DMS153 (cell line): ENCODE data around the gene MELTF.
"Not testable (repeated sequence)": the region's sequence is repeated elsewhere in the genome, so short reads cannot be mapped to it uniquely, and the experiment has no call there.

Experiments
- DNase-seq: peaks from one replicate; lab custom pipeline; 2025; lab: John Stamatoyannopoulos, UW

Gene MELTF

DNA sequence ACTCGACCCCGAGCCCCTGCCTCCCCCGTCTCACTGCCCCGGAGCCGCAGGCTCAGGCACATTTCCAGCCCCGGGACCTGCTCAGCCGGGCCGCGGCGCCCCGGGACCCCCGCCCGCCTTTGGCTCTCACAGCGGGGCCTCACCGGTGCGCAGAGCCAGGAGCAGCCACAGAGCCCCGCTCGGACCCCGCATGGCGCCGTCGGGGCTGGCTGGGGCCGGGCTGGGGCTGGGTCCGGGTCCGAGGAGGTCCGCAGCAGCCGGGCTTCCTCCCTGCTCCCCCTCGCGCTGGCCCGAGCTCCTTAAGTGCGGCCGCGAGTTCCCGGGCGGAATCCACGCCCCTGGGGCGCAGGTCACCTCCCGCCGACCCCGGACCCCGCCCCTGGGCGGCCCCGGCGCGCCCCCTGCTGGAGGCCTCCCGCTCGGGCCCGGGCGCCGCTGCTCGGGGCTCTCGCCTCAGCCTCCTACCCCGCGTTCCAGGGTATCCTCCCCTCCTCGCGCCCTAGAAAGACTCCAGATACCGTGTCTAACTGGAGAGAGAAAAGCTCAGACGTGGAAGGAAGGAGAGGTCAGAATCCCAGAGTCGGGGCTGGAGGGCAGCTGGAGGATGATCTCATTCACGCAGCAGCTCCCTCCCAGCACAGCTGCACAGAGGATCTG is at the start of gene MELTF:
MELTF (minus strand) TSS at position 307 of the 657 bp plus-strand sequence; CDS start at position 192, 115 bp downstream.
- DNase-seq = no peak

GRCh38 chr3:197076415-197076814 is 46.8 kb upstream of the MELTF start:
- DNase-seq = no peak

- DNase-seq = no peak
Observed at GRCh38 chr3:197068077-197068476, 38.5 kb upstream of the MELTF start.

GRCh38 chr3:197064771-197065170 is 35.2 kb upstream of the MELTF start:
- no peak for DNase-seq

DNA sequence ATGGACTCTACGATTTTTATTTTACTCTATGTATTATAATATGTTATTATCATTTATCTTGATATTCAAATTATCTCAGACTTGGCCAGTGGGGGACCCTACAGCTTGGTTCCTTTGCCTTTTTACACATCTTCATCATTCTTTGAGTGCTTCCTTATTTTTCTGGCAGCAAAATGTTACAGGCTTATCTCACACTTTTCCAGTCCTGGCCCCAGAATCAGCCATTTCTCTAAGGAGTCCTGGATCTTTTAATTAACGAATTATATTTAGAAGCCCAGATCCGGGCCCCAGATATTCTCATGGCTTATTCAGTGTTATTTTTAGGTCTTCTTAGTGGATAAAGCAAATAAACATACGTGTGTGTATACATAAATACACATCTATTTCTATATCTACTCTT is 32.8 kb upstream of the MELTF start:
- DNase-seq = no peak

- DNase-seq = not testable (repeated sequence)
Observed at GRCh38 chr3:197051637-197052036, 22.0 kb upstream of the MELTF start.

DNA sequence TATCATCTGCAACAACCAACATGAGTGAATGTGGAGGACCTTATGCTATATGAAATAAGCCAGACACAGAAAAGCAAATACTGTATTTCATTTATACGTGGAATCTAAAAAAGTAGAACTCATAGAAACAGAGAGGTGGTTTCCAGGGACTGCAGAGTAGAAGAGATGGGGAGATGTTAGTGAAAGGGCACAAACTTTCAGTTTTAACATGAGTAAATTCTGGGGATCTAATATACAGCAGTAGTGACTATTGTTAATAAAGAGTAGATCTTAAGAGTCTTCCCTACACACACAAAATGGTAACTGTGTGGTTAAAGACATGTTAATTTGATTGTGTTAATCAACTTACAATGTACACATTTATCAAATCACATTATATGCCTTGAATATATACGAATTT is 20.9 kb upstream of the MELTF start:
- no peak for DNase-seq

- no peak for DNase-seq
Observed at GRCh38 chr3:197042539-197042938, 12.9 kb upstream of the MELTF start.

DNA sequence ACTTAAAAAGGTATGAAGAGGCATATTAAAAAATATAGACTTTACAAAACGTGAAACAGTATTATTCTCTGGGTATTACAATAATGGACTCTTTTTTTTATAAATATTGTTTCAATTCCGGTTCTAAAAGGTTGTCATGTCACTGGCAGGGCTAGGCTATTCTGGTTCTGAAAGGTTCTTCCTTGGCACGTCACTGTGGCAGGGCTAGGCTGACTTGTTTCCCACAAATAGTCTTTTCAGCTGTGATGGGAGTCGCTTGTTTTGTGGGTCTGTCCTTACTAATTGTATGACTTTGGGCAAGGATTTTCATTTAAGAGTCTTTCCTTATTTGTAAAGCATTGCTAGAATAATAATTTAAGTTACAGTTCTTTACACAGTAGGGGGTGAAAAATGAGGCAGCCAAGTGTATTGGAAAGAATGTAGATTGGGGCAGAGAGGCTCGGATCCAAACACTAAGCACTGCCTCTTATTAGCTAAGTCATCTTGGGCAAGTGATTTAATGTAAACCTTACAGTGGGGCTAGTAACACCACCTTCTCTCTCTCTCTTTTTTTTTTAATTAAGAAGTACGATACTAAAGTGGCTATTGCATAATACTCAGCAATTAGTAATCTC is 12.4 kb upstream of the MELTF start:
- no peak for DNase-seq

GRCh38 chr3:197040658-197041057 is 11.0 kb upstream of the MELTF start:
- DNase-seq = no peak

DNA sequence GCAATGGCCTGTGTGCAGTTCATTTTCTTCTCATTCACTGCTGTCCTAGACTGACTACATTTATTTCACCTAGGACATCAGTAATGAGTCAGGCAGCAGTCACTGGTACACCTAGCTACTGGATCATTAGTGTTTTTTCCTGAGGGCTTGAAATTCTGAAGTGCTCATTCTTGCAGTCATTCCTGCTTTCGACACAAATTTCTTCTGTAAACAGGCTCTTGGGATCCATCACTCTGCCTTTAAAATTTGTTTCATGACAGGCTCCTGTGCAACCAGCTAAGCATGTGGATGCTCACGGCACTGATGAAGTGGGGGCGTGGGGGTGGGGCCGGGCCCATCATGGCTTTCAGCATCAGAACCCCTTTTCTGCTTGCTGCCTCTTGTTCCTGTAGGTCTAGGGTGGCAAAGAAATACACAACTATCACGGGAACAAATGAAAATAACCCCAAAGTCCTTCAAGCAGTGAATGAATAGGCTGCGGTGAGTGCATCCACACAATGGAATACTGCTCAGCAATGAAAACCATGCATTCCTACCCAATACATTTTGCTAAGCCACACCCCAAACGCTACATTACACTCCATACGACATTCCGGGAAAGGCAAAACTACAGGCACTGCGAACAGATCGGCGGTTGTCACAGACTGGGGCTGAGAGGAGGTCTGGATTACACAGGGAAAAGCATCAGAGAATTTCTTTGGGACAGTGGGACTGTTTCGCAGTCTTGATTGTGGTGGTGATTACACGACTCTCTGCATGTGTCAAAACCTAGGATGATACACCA is 9.3 kb upstream of the MELTF start:
- no peak for DNase-seq

DNA sequence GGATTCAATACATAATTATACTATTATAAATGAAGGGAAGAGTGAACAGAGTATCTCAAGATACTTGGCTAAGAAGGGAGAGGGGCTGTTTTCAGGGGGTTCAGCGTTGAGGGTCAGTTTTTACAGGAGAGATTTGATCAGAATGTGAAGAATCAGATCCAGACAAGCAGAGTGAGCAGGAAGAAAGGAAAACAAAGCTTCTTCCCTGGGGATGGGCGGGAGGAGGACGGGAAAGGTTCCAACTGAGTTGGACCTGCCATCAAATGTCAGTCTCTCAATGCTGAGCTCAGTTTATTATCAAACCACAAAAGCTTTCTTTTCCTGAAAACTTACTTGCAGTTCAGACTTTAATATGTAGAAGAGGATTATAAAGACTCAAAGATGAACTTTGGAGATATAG is 6.0 kb upstream of the MELTF start:
- DNase-seq = no peak

DNA sequence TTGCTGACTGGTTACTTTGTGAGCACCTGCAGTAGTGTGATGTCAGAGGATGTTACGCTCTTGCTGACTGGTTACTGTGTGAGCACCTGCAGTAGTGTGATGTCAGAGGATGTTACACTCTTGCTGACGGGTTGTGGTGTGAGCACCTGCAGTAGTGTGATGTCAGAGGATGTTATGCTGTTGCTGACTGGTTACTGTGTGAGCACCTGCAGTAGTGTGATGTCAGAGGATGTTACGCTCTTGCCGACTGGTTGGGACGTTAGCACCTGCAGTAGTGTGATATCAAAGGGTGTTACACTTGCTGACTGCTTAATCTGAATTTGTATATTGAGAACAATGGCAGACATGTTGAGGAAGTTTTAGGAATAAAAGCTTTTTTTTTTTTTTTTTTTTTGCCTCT is 5.2 kb upstream of the MELTF start:
- not testable (repeated sequence) for DNase-seq

- not testable (repeated sequence) for DNase-seq
Observed at GRCh38 chr3:197033764-197034163, 4.1 kb upstream of the MELTF start.

DNA sequence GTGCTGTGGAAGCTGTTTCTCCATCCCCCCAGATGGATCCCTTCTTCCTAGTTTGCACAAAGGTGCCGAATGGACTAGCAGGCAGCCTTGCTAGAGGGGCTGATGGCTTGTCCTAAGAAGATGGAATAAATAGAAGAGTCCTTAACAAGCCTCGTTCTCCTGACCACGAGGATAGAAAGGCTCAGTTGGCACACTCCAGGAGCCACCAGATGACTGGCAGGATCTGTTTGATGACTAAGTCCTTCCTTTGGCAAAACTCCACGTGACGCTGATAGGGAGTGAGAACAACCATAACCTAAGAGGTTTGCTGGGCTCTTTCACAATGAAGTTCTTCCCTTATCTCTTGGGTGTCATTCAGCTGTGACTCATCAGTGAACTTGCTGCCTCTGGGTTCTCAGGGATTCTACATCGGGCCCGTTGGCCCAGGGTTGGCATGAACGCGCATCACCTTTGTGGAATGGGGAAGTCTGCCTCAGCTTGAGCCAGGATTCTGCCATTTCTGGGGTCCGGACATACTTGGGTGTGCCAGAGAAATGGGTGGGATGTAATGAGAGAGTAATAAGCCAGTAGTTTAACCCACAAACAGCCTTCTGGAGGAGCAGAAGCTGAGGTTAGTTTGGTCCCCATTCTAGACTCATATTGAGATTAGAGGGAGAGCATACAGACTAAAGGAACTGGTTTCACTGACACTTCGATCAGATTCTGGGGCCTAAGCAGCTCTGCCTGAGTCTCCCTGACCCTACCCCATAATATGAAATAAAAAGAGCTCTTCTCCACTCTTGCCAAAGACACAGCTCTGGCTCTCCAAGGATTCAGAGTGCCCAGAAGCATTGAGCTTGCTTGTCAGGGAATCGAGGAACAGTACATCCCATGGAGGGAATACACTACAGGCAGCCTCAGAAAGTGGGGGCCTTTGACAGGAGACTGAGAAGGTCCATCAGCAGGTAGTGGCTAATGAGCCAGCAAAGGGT is 2.0 kb upstream of the MELTF start:
- no peak for DNase-seq

DNA sequence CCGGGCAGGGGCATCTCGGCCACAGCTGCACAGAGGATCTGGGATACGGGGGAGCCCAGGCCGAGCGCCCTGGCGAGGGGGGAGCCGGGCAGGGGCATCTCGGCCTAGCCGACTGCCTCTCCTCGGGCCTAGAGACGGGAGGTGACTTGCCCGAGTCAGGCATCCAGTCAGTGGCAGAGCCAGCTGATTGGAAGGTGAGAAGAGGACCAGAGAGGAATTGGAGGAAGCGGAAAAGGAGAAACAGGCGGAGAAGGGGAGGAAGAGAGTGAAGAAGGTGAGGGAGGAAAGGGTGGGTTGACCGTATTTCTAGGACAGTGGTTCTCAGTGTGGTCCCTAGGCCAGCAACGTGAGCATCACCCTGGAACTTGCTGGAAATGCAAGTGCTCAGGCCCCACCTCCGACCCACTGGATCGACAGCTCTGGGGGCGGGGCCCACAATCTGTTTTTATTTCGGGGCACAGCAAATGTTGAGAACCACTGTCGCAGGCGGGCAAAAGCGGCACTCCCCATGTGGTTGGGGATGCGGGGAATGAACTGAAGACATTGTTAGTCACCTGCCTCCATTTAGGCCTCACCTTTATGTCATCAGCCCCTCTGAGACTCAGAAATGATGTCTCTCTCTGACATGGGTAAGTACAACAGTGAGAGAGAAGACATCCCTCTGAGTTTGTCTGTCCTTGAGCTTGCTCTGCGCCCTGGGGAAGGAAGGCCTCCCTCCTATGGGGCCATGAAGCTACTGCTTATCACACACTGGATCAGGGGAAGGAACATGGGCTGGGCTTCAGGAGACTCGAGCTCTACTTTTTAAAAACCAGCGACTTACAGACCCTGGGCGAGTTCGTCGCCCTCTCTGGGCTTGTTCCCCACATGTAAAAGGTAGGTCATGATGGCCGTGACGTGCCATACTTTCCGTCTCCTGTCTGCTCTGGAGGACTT is 1.0 kb upstream of the MELTF start:
- no peak for DNase-seq

GRCh38 chr3:197028728-197029510 is 698 bp downstream of the MELTF start:
- no peak for DNase-seq

DNA sequence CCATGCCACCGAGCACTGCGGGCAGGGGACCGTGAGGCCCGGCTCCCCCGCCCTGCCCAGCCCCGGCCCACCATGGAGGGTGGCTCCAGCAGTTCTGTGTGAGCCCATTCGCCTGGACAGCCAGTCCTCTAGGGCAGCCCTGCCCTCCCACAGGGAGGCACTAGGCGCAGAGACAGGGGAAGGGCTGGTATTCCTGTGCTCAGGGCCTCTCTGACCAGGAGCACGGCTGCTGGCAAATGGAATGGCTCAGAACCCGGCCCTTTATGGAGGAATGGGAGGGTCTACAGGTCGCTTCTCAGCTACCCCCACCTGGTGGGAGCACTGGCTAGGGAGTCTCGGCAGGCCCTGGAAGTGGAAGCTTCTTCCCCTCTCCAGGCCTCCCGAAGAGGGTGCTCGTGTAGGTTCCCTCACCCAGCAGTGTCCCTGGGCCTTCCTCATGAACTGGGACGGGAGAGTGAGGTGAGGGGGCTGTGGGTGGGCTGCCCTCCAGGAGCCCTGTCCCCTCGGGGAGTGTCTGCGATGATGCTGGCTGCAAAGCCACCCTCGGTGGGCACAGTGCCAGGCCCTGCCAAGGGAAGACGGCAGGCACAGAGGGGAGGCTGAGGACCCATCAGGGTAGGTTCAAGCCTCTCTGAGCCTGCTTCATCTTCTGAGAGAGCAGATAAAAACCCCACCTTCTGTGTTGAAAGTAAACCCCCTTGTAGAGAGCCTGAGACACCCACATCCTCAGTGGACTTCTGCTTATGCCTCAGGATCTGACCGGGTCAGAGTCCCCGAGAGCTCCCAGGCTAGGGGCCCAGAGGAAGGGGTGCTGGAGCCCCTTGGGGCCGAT is 1.5 kb downstream of the MELTF start:
- no peak for DNase-seq
